Measurements from ENCODE around the gene MED31. TPM values are rescaled to one million over a fixed set of nuclear protein-coding genes. Genes with fewer than 3 reads are reported as not detected.

MED31 gene
- total and polyA plus RNA-seq, 2 of the 13 experiments (the other 11 are each of a cell fraction or from before 2014, with no cell fraction given): 19.0 to 20.9 TPM

GRCh38 chr17:6699997-6700947 is 48.9 kb upstream of the MED31 start:
- intact Hi-C loops (cut with micrococcal nuclease; ENCODE audit: unreplicated experiment): loop anchor here (1.0 to 2.0 kb wide), 3 partner anchors 12 to 34 kb away; no protein-coding TSS in a partner anchor
- H3K4me1 ChIP-seq (ENCODE audit: insufficient read depth, low read length): peaks cover 73% of the 10 kb centered on the region
- H3K9ac ChIP-seq (ENCODE audit: insufficient read depth, low read depth, low read length): peak overlapping the region; percentile 68
- no peaks in the 10 kb centered on the region for H3K79me2 ChIP-seq (ENCODE audit: insufficient read depth, low read length)
- CTCF ChIA-PET (ENCODE audit: low intra/inter-chr PET ratio, low total read pairs): interaction anchor here (2.0 to 2.9 kb wide), 2 partner anchors 13 to 35 kb away, joined by 11 to 14 read pairs; partner anchors contain the start of gene SLC13A5
- in situ Hi-C loops (cut with HindIII; ENCODE audit: extremely low pct_ligation_motif_present, low pct_unique_long_range_greater_than_20kb): no loop called here
- BruUV-seq (replicated peaks): TSS peak; percentile 24
- WGBS (ENCODE audit: low lambda C conversion rate): 0% methylated on average over 16 of the region's 16 CpGs
- POLR2A ChIA-PET: interaction anchor here (0.8 to 11.0 kb wide), 20 partner anchors 8 to 414 kb away, joined by 3 to 419 read pairs (median 6); partner anchors contain the start of genes ASGR2, C17orf100, MED31 and RNASEK
- ATAC-seq (peak; percentile 77), DNase-seq (ENCODE audit: low spot score) (peak; percentile 98), FAIRE-seq (peak; percentile 100)
- no peaks in the 10 kb centered on the region for H3K27me3 ChIP-seq (ENCODE audit: control insufficient read depth in 1 of 2, insufficient read depth in 2 of 2, low read length in 2 of 2)
- H3K4me3 ChIP-seq (replicated peaks in 1 of 3; ENCODE audit: insufficient read depth in 1 of 3, low read depth in 2 of 3, low read length in 3 of 3): peak overlapping the region in 1 of 3 experiments; percentile 41; a peak in 2 of 6 replicates
- H4K20me1 ChIP-seq (ENCODE audit: insufficient read depth, low read length): no peaks in the 10 kb centered on the region
- peak overlapping the region; percentile 70 for H3K4me2 ChIP-seq (ENCODE audit: low read depth, low read length)
- H2AFZ ChIP-seq (ENCODE audit: low read length): no peak overlapping the region
- no peaks in the 10 kb centered on the region for H3K9me3 ChIP-seq (ENCODE audit: low read length)
- H3K27ac ChIP-seq (ENCODE audit: extremely low read length, insufficient read depth, low read length): peak overlapping the region; percentile 97
- H3K36me3 ChIP-seq (replicated peaks in 1 of 2; ENCODE audit: control insufficient read depth in 1 of 2, insufficient read depth in 2 of 2, low read length in 2 of 2): peaks cover 33 to 45% of the 10 kb centered on the region in 2 experiments
- TF ChIP-seq IKZF5 (CRISPR knock-in tag; IDR thresholded peaks at IDR 0.05) (peak; percentile 98), MAFK (conservative IDR thresholded peaks at IDR 0.05 in 1 of 2, IDR thresholded peaks at IDR 0.05 in 1 of 2; ENCODE audit: low read length in 2 of 2) (0 out of 4 replicates have a peak, but pooled peaks of 1 of the 2 experiments have one; percentile 0), HNF4A (CRISPR knock-in tag; IDR thresholded peaks at IDR 0.05) (peak; percentile 100), PITX1 (CRISPR knock-in tag; IDR thresholded peaks at IDR 0.05) (peak; percentile 88), NRL (CRISPR knock-in tag; IDR thresholded peaks at IDR 0.05; ENCODE audit: borderline replicate concordance) (peak; percentile 16; the same call in 1 of the 2 replicates), USF2 (IDR thresholded peaks at IDR 0.05; ENCODE audit: low read depth, low read length) (no peak), USF2 (CRISPR knock-in tag; IDR thresholded peaks at IDR 0.05; ENCODE audit: borderline replicate concordance) (peak; percentile 35; the same call in 1 of the 2 replicates), ZNF318 (CRISPR knock-in tag; IDR thresholded peaks at IDR 0.05) (0 out of 2 replicates have a peak, but pooled peaks have one; percentile 25)

All from HepG2 (cell line).